ENCODE data around the gene USP15.

The USP15 gene

DNA sequence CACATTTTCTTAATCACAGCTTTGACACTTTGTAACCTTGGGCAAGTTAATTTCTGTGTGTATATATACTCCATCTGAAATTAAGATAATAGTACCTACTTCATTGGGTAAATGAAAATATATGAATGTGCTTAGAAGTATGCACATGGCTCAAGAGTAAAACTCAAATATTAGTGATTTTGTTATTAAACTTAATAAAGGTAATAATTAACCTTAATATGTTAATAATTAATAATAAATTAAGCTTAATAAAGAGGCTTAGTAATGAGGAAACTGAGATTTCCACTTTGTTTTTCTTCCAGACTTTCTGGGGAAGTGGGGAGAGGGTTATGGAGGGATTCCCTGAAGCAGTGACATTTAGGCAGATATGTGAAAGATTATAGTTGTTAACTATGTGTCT, 19.8 kb downstream of the USP15 start:
- no peaks in the 10 kb centered on the region for H3K9me3 ChIP-seq (ENCODE audit: insufficient read depth, low read length)
- no peak overlapping the region for H3K4me2 ChIP-seq (ENCODE audit: low read depth, low read length, poor library complexity, severe bottlenecking)
- H3K9ac ChIP-seq (ENCODE audit: low read length) = no peak overlapping the region
- no peak overlapping the region for H2AFZ ChIP-seq (ENCODE audit: low read depth, low read length, severe bottlenecking)
- peaks cover 56% of the 10 kb centered on the region for H4K20me1 ChIP-seq (ENCODE audit: low read depth, low read length)
- H3K27ac ChIP-seq (ENCODE audit: low read depth, low read length) = no peak overlapping the region
- H3K27me3 ChIP-seq (ENCODE audit: low read length) = no peaks in the 10 kb centered on the region
- TF ChIP-seq EZH2phosphoT487 (conservative IDR thresholded peaks at IDR 0.05; ENCODE audit: low read length) = no peak
- TF ChIP-seq, protein P1, sequence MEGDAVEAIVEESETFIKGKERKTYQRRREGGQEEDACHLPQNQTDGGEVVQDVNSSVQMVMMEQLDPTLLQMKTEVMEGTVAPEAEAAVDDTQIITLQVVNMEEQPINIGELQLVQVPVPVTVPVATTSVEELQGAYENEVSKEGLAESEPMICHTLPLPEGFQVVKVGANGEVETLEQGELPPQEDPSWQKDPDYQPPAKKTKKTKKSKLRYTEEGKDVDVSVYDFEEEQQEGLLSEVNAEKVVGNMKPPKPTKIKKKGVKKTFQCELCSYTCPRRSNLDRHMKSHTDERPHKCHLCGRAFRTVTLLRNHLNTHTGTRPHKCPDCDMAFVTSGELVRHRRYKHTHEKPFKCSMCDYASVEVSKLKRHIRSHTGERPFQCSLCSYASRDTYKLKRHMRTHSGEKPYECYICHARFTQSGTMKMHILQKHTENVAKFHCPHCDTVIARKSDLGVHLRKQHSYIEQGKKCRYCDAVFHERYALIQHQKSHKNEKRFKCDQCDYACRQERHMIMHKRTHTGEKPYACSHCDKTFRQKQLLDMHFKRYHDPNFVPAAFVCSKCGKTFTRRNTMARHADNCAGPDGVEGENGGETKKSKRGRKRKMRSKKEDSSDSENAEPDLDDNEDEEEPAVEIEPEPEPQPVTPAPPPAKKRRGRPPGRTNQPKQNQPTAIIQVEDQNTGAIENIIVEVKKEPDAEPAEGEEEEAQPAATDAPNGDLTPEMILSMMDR (IDR thresholded peaks at IDR 0.05; ENCODE audit: insufficient read depth, low read length, poor library complexity, severe bottlenecking) = no peak
- no peak overlapping the region for H3K4me3 ChIP-seq (ENCODE audit: insufficient read depth, low read length, poor library complexity, severe bottlenecking)
- H3F3A ChIP-seq (ENCODE audit: insufficient read depth) = no peaks in the 10 kb centered on the region
- H3K9me2 ChIP-seq (replicated peaks; ENCODE audit: insufficient read depth, low read length) = no peaks in the 10 kb centered on the region
- peaks cover 100% of the 10 kb centered on the region for H3K79me2 ChIP-seq (ENCODE audit: insufficient read depth, low read length)
- H3K36me3 ChIP-seq (ENCODE audit: low read length) = no peaks in the 10 kb centered on the region

DNA sequence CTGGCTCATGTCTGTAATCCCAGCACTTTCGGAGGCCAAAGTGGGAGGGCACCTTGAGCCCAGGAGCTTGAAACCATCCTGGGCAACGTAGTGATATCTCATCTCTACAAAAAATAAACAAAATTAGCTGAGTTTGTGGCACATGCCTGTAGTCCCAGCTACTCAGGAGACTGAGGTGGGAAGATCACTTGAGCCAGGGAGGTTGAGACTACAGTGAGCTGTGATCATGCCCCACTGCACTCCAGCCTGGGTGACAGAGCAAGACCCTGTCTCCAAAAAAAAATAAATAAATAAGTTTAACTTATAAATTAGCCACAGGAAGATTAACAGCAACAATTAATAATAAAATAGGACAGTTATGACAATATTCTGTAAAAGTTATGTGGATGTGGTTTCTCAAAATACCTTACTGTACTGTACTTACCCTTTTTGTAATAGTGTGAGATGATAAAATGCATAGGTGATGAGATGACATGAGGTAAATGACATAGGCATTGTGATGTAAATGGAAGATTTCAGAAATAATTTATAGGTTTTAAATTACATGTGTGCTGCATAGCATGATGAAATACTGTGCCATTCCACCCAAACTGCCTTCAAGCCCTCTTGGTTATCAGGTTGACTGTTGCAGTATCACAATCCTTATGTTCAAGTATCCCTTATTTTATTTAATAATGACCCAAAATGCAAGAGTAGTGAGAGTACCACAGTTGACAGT, 22.0 kb downstream of the USP15 start:
- Histone ChIP-seq H3K4me2 (ENCODE audit: low read depth, low read length, poor library complexity, severe bottlenecking) (no peak overlapping the region), H3K79me2 (ENCODE audit: insufficient read depth, low read length) (peaks cover 99% of the 10 kb centered on the region), H3K27me3 (ENCODE audit: low read length) (no peaks in the 10 kb centered on the region), H3K9ac (ENCODE audit: low read length) (no peak overlapping the region), H3K4me3 (ENCODE audit: insufficient read depth, low read length, poor library complexity, severe bottlenecking) (no peak overlapping the region), H4K20me1 (ENCODE audit: low read depth, low read length) (peaks cover 41% of the 10 kb centered on the region), H3K36me3 (ENCODE audit: low read length) (peaks cover 3% of the 10 kb centered on the region; the same call in 1 of the 2 replicates), H2AFZ (ENCODE audit: low read depth, low read length, severe bottlenecking) (no peak overlapping the region), H3F3A (ENCODE audit: insufficient read depth) (no peaks in the 10 kb centered on the region), H3K9me2 (replicated peaks; ENCODE audit: insufficient read depth, low read length) (no peaks in the 10 kb centered on the region), H3K9me3 (ENCODE audit: insufficient read depth, low read length) (no peaks in the 10 kb centered on the region), H3K27ac (ENCODE audit: low read depth, low read length) (no peak overlapping the region)
- TF ChIP-seq, protein P1 (IDR thresholded peaks at IDR 0.05; ENCODE audit: insufficient read depth, low read length, poor library complexity, severe bottlenecking) = no peak
- no peak for TF ChIP-seq EZH2phosphoT487 (conservative IDR thresholded peaks at IDR 0.05; ENCODE audit: low read length)

DNA sequence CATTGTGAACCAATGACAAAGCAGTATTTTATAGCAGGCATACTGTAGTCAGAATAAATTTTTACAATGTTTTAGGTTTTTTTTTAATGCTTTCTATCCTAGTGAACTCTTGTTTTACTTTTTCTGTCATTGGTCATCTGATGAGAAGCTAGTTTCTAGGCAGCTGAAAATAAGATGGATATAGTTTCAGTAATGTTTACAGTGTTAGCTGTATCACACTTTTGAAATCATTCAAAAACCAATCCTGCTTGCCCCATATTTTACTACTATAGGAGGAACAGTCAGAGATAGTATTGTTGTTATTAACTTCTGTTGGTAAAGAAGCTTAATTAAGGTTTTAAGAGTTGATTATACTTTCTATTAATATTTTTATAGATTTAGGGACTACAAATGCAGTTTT, 24.5 kb downstream of the USP15 start:
- H3K9me2 ChIP-seq (replicated peaks; ENCODE audit: insufficient read depth, low read length) = no peaks in the 10 kb centered on the region
- H4K20me1 ChIP-seq (ENCODE audit: low read depth, low read length) = peaks cover 37% of the 10 kb centered on the region
- no peak overlapping the region for H3K27ac ChIP-seq (ENCODE audit: low read depth, low read length)
- H2AFZ ChIP-seq (ENCODE audit: low read depth, low read length, severe bottlenecking) = no peak overlapping the region
- H3K27me3 ChIP-seq (ENCODE audit: low read length) = no peaks in the 10 kb centered on the region
- no peaks in the 10 kb centered on the region; the same call in 1 of the 2 replicates for H3F3A ChIP-seq (ENCODE audit: insufficient read depth)
- no peak overlapping the region for H3K4me3 ChIP-seq (ENCODE audit: insufficient read depth, low read length, poor library complexity, severe bottlenecking)
- H3K4me2 ChIP-seq (ENCODE audit: low read depth, low read length, poor library complexity, severe bottlenecking) = no peak overlapping the region
- no peak for TF ChIP-seq EZH2phosphoT487 (conservative IDR thresholded peaks at IDR 0.05; ENCODE audit: low read length)
- TF ChIP-seq, protein P1 (IDR thresholded peaks at IDR 0.05; ENCODE audit: insufficient read depth, low read length, poor library complexity, severe bottlenecking) = no peak
- H3K79me2 ChIP-seq (ENCODE audit: insufficient read depth, low read length) = peaks cover 99% of the 10 kb centered on the region
- H3K9ac ChIP-seq (ENCODE audit: low read length) = no peak overlapping the region
- no peaks in the 10 kb centered on the region for H3K9me3 ChIP-seq (ENCODE audit: insufficient read depth, low read length)
- H3K36me3 ChIP-seq (ENCODE audit: low read length) = peaks cover 3% of the 10 kb centered on the region; the same call in 1 of the 2 replicates
